ENCODE measurements around the gene SEMA5A. TPM values are rescaled to one million over a fixed set of nuclear protein-coding genes. Genes with fewer than 3 reads are reported as not detected.

Gene SEMA5A
- total RNA-seq, 1 donor from 2014 or later: 11.9 TPM

DNA sequence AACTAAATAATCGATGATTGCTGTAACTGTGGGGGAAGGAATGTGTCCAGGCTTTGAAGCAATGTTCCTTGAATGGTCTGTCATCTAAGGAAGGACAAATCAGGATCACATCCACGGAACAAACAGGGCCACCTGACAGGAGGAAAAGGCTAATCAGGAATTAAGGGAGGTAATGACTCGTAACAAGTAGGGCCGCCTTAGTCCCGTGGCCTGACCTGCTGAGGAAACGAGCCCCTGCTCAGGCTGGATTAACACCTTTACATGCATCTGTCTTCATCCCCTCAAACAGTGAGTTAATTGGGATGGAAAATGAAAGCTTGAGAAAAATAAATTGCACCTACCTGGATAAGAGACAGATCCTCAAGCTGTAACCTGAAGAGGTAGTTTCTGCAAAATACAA, 227.8 kb downstream of the SEMA5A start:
- no peak overlapping the region for H3K4me3 Mint-ChIP-seq
- Histone ChIP-seq H3K4me3 (no peak overlapping the region), H3K27ac (no peak overlapping the region), H2AFZ (replicated peaks) (no peak overlapping the region), H3K79me2 (ENCODE audit: low read depth) (no peaks in the 10 kb centered on the region), H3K9me3 (ENCODE audit: low read depth) (no peaks in the 10 kb centered on the region), H3K9ac (no peak overlapping the region), H3K4me1 (no peaks in the 10 kb centered on the region), H3K4me2 (no peak overlapping the region), H4K20me1 (ENCODE audit: low read depth) (no peaks in the 10 kb centered on the region), H3K36me3 (no peaks in the 10 kb centered on the region), H3F3A (ENCODE audit: low read depth) (no peaks in the 10 kb centered on the region), H3K27me3 (no peaks in the 10 kb centered on the region)
- no peaks in the 10 kb centered on the region for H3K9me3 Mint-ChIP-seq
- TF ChIP-seq, protein P1, sequence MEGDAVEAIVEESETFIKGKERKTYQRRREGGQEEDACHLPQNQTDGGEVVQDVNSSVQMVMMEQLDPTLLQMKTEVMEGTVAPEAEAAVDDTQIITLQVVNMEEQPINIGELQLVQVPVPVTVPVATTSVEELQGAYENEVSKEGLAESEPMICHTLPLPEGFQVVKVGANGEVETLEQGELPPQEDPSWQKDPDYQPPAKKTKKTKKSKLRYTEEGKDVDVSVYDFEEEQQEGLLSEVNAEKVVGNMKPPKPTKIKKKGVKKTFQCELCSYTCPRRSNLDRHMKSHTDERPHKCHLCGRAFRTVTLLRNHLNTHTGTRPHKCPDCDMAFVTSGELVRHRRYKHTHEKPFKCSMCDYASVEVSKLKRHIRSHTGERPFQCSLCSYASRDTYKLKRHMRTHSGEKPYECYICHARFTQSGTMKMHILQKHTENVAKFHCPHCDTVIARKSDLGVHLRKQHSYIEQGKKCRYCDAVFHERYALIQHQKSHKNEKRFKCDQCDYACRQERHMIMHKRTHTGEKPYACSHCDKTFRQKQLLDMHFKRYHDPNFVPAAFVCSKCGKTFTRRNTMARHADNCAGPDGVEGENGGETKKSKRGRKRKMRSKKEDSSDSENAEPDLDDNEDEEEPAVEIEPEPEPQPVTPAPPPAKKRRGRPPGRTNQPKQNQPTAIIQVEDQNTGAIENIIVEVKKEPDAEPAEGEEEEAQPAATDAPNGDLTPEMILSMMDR (IDR thresholded peaks at IDR 0.05): no peak
- no peak overlapping the region for H3K27ac Mint-ChIP-seq
- no peaks in the 10 kb centered on the region for H3K36me3 Mint-ChIP-seq
- DNase-seq (ENCODE audit: low spot score): peak; percentile 9
- H3K27me3 Mint-ChIP-seq (ENCODE audit: insufficient read depth, low read depth): no peaks in the 10 kb centered on the region
- H3K4me1 Mint-ChIP-seq: no peaks in the 10 kb centered on the region

DNA sequence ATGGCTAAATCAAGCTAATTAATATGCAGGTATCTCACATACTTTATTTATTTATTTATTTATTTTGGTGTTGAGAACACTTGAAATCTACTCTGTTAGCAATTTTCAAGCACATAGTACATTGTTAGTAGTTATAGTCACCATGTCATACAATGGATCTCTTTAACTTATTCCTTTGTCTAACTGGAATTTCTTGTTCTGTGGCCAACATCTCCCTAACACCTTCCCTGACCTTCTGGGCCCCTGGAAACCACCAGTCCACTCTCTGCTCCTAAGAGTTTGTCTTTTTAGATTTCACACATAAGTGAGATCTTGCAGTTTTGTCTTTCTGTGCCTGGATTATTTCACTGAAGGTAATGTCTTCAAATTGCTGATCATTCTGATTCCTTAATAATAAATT, 229.1 kb downstream of the SEMA5A start:
- H3K27me3 Mint-ChIP-seq (ENCODE audit: insufficient read depth, low read depth): no peaks in the 10 kb centered on the region
- Histone ChIP-seq H3K27ac (no peak overlapping the region), H2AFZ (replicated peaks) (no peak overlapping the region), H3K27me3 (no peaks in the 10 kb centered on the region), H3K4me1 (no peaks in the 10 kb centered on the region), H3K79me2 (ENCODE audit: low read depth) (no peaks in the 10 kb centered on the region), H4K20me1 (ENCODE audit: low read depth) (no peaks in the 10 kb centered on the region), H3K9me3 (ENCODE audit: low read depth) (no peaks in the 10 kb centered on the region), H3K36me3 (no peaks in the 10 kb centered on the region), H3K4me2 (no peak overlapping the region), H3K9ac (no peak overlapping the region), H3F3A (ENCODE audit: low read depth) (no peaks in the 10 kb centered on the region), H3K4me3 (no peak overlapping the region)
- H3K4me3 Mint-ChIP-seq: no peak overlapping the region
- TF ChIP-seq EZH2phosphoT487 (IDR thresholded peaks at IDR 0.05) (no peak), EZH2 (IDR thresholded peaks at IDR 0.05) (no peak)
- TF ChIP-seq, protein P1 (IDR thresholded peaks at IDR 0.05): no peak
- no peaks in the 10 kb centered on the region for H3K9me3 Mint-ChIP-seq
- no peaks in the 10 kb centered on the region for H3K4me1 Mint-ChIP-seq
- no peak overlapping the region for H3K27ac Mint-ChIP-seq
- DNase-seq (ENCODE audit: low spot score): no peak
- no peaks in the 10 kb centered on the region for H3K36me3 Mint-ChIP-seq

GRCh38 chr5:9316041-9316440, 229.8 kb downstream of the SEMA5A start:
- no peaks in the 10 kb centered on the region for H3K36me3 Mint-ChIP-seq
- H3K4me1 Mint-ChIP-seq: no peaks in the 10 kb centered on the region
- no peak overlapping the region for H3K27ac Mint-ChIP-seq

More at GRCh38 chr5:9316041-9316440, 229.8 kb downstream of the SEMA5A start:
- no peak for DNase-seq (ENCODE audit: low spot score)
- TF ChIP-seq, protein P1 (IDR thresholded peaks at IDR 0.05): no peak
- TF ChIP-seq EZH2phosphoT487 (IDR thresholded peaks at IDR 0.05) (no peak), EZH2 (IDR thresholded peaks at IDR 0.05) (no peak)
- no peak overlapping the region for H3K4me3 ChIP-seq
- H3K4me1 ChIP-seq: no peaks in the 10 kb centered on the region
- H3K36me3 ChIP-seq: no peaks in the 10 kb centered on the region
- no peaks in the 10 kb centered on the region for H3K27me3 ChIP-seq
- H3K27ac ChIP-seq: no peak overlapping the region
- no peak overlapping the region for H3K9ac ChIP-seq
- no peaks in the 10 kb centered on the region for H3K9me3 ChIP-seq (ENCODE audit: low read depth)
- no peak overlapping the region for H3K4me3 Mint-ChIP-seq
- no peak overlapping the region for H2AFZ ChIP-seq (replicated peaks)
- H3K4me2 ChIP-seq: no peak overlapping the region
- no peaks in the 10 kb centered on the region for H3K9me3 Mint-ChIP-seq
- H3K79me2 ChIP-seq (ENCODE audit: low read depth): no peaks in the 10 kb centered on the region
- no peaks in the 10 kb centered on the region for H4K20me1 ChIP-seq (ENCODE audit: low read depth)
- H3F3A ChIP-seq (ENCODE audit: low read depth): no peaks in the 10 kb centered on the region
- no peaks in the 10 kb centered on the region for H3K27me3 Mint-ChIP-seq (ENCODE audit: insufficient read depth, low read depth)
